ENCODE results near the gene ADRB2. TPM values are rescaled to one million over a fixed set of nuclear protein-coding genes. Genes with fewer than 3 reads are reported as not detected.

The ADRB2 gene
- total and polyA plus RNA-seq, 10 of the 15 experiments (the other 5 are each of a cell fraction or from before 2014, with no cell fraction given): 0.03 to 0.34 (median 0.18) TPM; not detected in 1

DNA sequence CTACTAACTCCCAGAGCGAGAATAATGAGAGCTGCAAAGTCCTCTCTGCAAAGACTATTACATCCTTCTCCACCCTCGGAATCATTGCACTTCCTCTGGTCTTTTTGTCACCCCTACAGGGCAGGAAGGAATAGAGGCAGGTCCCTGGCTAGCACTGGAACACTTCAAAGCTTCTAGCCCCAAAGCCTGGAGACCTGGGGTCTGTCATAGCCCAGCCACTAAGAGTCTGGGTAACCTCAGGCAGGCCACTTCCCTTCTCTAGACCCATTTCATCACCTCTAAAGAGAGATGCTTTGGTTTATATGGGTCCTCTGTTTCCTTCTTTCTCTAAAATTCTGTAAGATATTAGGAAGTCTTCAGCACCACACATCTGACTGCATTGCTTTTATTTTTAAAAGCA is 6.7 kb downstream of the ADRB2 start (continued):
- TF ChIP-seq, protein P1, sequence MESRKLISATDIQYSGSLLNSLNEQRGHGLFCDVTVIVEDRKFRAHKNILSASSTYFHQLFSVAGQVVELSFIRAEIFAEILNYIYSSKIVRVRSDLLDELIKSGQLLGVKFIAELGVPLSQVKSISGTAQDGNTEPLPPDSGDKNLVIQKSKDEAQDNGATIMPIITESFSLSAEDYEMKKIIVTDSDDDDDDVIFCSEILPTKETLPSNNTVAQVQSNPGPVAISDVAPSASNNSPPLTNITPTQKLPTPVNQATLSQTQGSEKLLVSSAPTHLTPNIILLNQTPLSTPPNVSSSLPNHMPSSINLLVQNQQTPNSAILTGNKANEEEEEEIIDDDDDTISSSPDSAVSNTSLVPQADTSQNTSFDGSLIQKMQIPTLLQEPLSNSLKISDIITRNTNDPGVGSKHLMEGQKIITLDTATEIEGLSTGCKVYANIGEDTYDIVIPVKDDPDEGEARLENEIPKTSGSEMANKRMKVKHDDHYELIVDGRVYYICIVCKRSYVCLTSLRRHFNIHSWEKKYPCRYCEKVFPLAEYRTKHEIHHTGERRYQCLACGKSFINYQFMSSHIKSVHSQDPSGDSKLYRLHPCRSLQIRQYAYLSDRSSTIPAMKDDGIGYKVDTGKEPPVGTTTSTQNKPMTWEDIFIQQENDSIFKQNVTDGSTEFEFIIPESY (IDR thresholded peaks at IDR 0.05): no peak

DNA sequence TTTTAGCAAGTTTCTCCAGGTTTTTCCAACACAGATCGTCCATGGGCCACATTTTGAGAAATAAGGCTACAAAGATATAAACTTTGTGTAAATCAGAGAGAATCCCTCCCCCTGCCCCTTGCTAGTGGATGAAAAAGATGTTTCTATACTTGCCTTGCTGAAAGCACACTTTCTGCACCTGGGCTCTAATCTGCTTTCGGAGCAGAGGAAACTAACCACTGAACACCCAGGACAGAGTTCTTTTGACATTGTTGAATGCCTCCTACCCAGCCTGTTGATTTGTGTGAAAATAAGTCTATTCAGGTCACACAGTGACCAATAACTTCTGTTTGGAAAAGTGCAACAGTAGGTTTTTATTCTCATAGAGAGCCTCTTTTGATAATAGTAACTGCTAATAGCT is 7.5 kb downstream of the ADRB2 start:
- Histone ChIP-seq H3K9me3 (replicated peaks; ENCODE audit: control insufficient read depth, insufficient read depth, low read length) (no peaks in the 10 kb centered on the region), H4K20me1 (ENCODE audit: control insufficient read depth, insufficient read depth) (no peaks in the 10 kb centered on the region), H3K4me2 (ENCODE audit: control insufficient read depth, insufficient read depth) (no peak overlapping the region), H2AFZ (ENCODE audit: control insufficient read depth, low read depth, low read length) (no peak overlapping the region), H3K9ac (ENCODE audit: control insufficient read depth, insufficient read depth, low read length) (no peak overlapping the region), H3K79me2 (ENCODE audit: control insufficient read depth, insufficient read depth, low read length) (no peaks in the 10 kb centered on the region), H3K4me3 (no peak overlapping the region), H3K27ac (ENCODE audit: control insufficient read depth, insufficient read depth) (no peak overlapping the region), H3K36me3 (ENCODE audit: control insufficient read depth in 2 of 2, insufficient read depth in 2 of 2, low read length in 1 of 2) (no peaks in the 10 kb centered on the region), H3K4me1 (ENCODE audit: control insufficient read depth, insufficient read depth, low read length) (peaks cover 30% of the 10 kb centered on the region), H3K27me3 (replicated peaks in 1 of 2; ENCODE audit: control insufficient read depth in 2 of 2, insufficient read depth in 2 of 2, low read length in 1 of 2) (no peaks in the 10 kb centered on the region; a peak in 1 of 4 replicates)
- CTCF ChIA-PET: interaction anchor here (1.0 to 5.9 kb wide), 3 partner anchors 13 to 103 kb away, joined by 4 to 37 read pairs (median 6); no protein-coding TSS in a partner anchor
- BruUV-seq (replicated peaks): no TSS peak
- intact Hi-C loops (cut with micrococcal nuclease; ENCODE audit: unreplicated experiment) (loop anchor here (5.0 kb wide), 1 partner anchor 123 kb away; no protein-coding TSS in a partner anchor), in situ Hi-C loops (cut with MboI) (no loop called here)
- no peak for DNase-seq (ENCODE audit: low read depth, low spot score)
- SMC1A ChIA-PET (ENCODE audit: uncharacterized antibody, unreplicated experiment): interaction anchor here (0.5 to 1.2 kb wide), 2 partner anchors 39 to 123 kb away, joined by 3 read pairs; no protein-coding TSS in a partner anchor
- POLR2A ChIA-PET: interaction anchor here (1.1 kb wide), 1 partner anchor 23 kb away, joined by 3 read pairs; no protein-coding TSS in a partner anchor
- WGBS (ENCODE audit: insufficient coverage, insufficient replicate concordance, low lambda C conversion rate, missing lambda C conversion rate): 44% methylated on average over 2 of the region's 2 CpGs
- FAIRE-seq: no peak
- no peak for ATAC-seq
- RAD21 ChIA-PET (ENCODE audit: unreplicated experiment): no interaction called here
- TF ChIP-seq EED (IDR thresholded peaks at IDR 0.05; ENCODE audit: low read depth) (no peak), NFIC (IDR thresholded peaks at IDR 0.05; ENCODE audit: low read depth, low read length) (no peak), TCF12 (IDR thresholded peaks at IDR 0.05; ENCODE audit: low read depth, low read length) (no peak), IRF4 (IDR thresholded peaks at IDR 0.05; ENCODE audit: low read depth, low read length) (no peak), CBFB (IDR thresholded peaks at IDR 0.05; ENCODE audit: low read depth) (no peak), WRNIP1 (IDR thresholded peaks at IDR 0.05; ENCODE audit: borderline replicate concordance, low read depth, low read length) (no peak), ZNF274 (IDR thresholded peaks at IDR 0.05; ENCODE audit: insufficient read depth, insufficient read length) (no peak), STAT1 (conservative IDR thresholded peaks at IDR 0.05) (no peak)
- TF ChIP-seq, protein P2, sequence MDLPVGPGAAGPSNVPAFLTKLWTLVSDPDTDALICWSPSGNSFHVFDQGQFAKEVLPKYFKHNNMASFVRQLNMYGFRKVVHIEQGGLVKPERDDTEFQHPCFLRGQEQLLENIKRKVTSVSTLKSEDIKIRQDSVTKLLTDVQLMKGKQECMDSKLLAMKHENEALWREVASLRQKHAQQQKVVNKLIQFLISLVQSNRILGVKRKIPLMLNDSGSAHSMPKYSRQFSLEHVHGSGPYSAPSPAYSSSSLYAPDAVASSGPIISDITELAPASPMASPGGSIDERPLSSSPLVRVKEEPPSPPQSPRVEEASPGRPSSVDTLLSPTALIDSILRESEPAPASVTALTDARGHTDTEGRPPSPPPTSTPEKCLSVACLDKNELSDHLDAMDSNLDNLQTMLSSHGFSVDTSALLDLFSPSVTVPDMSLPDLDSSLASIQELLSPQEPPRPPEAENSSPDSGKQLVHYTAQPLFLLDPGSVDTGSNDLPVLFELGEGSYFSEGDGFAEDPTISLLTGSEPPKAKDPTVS (IDR thresholded peaks at IDR 0.05; ENCODE audit: low read depth, low read length): no peak
- TF ChIP-seq, protein P3, sequence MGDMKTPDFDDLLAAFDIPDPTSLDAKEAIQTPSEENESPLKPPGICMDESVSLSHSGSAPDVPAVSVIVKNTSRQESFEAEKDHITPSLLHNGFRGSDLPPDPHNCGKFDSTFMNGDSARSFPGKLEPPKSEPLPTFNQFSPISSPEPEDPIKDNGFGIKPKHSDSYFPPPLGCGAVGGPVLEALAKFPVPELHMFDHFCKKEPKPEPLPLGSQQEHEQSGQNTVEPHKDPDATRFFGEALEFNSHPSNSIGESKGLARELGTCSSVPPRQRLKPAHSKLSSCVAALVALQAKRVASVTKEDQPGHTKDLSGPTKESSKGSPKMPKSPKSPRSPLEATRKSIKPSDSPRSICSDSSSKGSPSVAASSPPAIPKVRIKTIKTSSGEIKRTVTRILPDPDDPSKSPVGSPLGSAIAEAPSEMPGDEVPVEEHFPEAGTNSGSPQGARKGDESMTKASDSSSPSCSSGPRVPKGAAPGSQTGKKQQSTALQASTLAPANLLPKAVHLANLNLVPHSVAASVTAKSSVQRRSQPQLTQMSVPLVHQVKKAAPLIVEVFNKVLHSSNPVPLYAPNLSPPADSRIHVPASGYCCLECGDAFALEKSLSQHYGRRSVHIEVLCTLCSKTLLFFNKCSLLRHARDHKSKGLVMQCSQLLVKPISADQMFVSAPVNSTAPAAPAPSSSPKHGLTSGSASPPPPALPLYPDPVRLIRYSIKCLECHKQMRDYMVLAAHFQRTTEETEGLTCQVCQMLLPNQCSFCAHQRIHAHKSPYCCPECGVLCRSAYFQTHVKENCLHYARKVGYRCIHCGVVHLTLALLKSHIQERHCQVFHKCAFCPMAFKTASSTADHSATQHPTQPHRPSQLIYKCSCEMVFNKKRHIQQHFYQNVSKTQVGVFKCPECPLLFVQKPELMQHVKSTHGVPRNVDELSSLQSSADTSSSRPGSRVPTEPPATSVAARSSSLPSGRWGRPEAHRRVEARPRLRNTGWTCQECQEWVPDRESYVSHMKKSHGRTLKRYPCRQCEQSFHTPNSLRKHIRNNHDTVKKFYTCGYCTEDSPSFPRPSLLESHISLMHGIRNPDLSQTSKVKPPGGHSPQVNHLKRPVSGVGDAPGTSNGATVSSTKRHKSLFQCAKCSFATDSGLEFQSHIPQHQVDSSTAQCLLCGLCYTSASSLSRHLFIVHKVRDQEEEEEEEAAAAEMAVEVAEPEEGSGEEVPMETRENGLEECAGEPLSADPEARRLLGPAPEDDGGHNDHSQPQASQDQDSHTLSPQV (IDR thresholded peaks at IDR 0.05): no peak
- TF ChIP-seq, protein P4, sequence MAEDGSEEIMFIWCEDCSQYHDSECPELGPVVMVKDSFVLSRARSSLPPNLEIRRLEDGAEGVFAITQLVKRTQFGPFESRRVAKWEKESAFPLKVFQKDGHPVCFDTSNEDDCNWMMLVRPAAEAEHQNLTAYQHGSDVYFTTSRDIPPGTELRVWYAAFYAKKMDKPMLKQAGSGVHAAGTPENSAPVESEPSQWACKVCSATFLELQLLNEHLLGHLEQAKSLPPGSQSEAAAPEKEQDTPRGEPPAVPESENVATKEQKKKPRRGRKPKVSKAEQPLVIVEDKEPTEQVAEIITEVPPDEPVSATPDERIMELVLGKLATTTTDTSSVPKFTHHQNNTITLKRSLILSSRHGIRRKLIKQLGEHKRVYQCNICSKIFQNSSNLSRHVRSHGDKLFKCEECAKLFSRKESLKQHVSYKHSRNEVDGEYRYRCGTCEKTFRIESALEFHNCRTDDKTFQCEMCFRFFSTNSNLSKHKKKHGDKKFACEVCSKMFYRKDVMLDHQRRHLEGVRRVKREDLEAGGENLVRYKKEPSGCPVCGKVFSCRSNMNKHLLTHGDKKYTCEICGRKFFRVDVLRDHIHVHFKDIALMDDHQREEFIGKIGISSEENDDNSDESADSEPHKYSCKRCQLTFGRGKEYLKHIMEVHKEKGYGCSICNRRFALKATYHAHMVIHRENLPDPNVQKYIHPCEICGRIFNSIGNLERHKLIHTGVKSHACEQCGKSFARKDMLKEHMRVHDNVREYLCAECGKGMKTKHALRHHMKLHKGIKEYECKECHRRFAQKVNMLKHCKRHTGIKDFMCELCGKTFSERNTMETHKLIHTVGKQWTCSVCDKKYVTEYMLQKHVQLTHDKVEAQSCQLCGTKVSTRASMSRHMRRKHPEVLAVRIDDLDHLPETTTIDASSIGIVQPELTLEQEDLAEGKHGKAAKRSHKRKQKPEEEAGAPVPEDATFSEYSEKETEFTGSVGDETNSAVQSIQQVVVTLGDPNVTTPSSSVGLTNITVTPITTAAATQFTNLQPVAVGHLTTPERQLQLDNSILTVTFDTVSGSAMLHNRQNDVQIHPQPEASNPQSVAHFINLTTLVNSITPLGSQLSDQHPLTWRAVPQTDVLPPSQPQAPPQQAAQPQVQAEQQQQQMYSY (CRISPR knock-in tag; IDR thresholded peaks at IDR 0.05): no peak

Measured in GM12878 (cell line).